NT2/D1 (cell line): ENCODE measurements around the gene NUF2.

Source experiments
- DNase-seq: peaks from one replicate; pipeline ENCODE4 v3.0.0-alpha.2; 2011; ENCODE audit warnings: low read depth, low spot score
- H3K27me3 ChIP-seq: 2 replicates; pipeline ENCODE4 v1.6.0; 2011; ENCODE audit warnings: mild to moderate bottlenecking; ENCODE audit not compliant: insufficient read length, insufficient read depth
- H3K36me3 ChIP-seq: 2 replicates; pipeline ENCODE4 v1.6.1; 2011; ENCODE audit warnings: mild to moderate bottlenecking, low read length, mixed read lengths; ENCODE audit not compliant: insufficient read depth, insufficient read length
- H3K4me1 ChIP-seq: 2 replicates; pipeline ENCODE4 v1.5.1; 2011; ENCODE audit not compliant: insufficient read depth, insufficient read length
- H3K4me3 ChIP-seq: 2 replicates; pipeline ENCODE4 v1.5.1; 2011; ENCODE audit warnings: low read depth; ENCODE audit not compliant: insufficient read length
- H3K9ac ChIP-seq: 2 replicates; pipeline ENCODE4 v1.6.0; 2011; ENCODE audit warnings: low read depth; ENCODE audit not compliant: insufficient read length
- H3K9me3 ChIP-seq: 2 replicates; pipeline ENCODE4 v1.5.1; 2011; ENCODE audit warnings: mild to moderate bottlenecking, low read length; ENCODE audit not compliant: insufficient read depth
- SUZ12 ChIP-seq: IDR thresholded peaks from 2 replicates; pipeline ENCODE4 v1.6.1; 2011; ENCODE audit not compliant: insufficient read length, insufficient read depth; ENCODE audit errors: extremely low read depth
- YY1 ChIP-seq: IDR thresholded peaks from 2 replicates; pipeline ENCODE4 v1.6.1; 2011; ENCODE audit not compliant: insufficient read length, insufficient read depth
- ZNF274 ChIP-seq: IDR thresholded peaks from 2 replicates; pipeline ENCODE4 v1.6.1; 2011; ENCODE audit warnings: mild to moderate bottlenecking, low read depth, low read length

NUF2 gene

DNA sequence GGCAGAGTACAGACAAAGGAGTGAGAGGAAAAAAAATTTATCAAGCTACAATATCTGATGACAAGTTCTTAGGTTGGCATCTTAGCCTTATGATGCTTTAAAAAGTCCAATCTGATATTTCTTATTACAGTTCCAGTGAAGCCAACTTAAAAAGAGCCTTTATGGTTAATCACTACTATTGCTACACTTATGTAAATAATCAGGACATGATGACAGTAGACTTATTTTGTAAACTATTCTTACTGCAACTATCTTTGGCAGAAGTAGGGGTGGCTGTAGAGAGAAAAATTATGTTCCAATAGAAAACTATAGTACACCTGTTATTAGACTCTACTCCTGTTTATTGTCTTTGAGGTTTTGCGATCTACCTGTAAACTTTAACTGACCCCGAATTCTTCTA lies 25.8 kb upstream of the NUF2 start:
- no peak for TF ChIP-seq YY1
- no peak for TF ChIP-seq ZNF274
- TF ChIP-seq SUZ12 = no peak

DNA sequence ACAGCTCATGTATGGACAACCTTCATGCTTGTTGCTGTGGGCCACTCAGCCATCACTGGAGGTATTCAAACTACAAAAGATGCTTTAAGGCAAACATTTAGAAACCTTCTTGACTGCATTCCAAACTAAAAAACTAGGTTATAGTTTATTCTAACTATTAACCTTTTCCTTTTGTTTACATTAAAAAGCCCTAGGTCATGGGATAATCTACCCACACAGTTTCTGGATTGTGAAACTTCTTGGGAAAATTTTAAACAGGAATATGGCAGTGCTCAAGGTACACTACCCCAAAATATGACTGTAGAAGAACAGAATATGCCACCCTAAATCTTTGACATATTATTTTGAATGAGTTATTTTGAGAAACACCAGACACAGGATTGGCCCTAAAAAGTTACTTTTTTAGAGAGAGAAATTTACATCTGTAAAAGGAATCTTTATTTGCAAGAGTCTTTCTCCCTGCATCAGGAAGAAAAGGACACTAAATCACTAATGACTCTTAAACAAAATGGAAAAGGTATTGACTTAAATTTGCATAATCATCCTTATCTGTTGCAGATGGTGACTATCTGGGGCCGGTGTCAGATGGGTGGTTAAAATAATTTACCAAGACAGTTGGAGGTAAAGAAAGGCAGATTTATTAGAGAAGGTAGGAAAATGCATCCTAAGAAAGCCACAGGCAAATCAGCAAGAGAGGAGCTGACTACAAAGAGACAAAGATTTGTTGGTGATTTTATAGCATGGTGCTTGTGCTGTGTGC lies 25.1 kb upstream of the NUF2 start:
- no peak overlapping the region for H3K9ac ChIP-seq
- peaks cover 8% of the 10 kb centered on the region; the same call in 1 of the 2 replicates for H3K9me3 ChIP-seq

More for the DNA sequence above, 25.8 kb upstream of the NUF2 start:
- no peak overlapping the region for H3K4me3 ChIP-seq
- no peaks in the 10 kb centered on the region for H3K4me1 ChIP-seq
- H3K9ac ChIP-seq = no peak overlapping the region
- peaks cover 16% of the 10 kb centered on the region for H3K36me3 ChIP-seq
- no peak for DNase-seq
- no peaks in the 10 kb centered on the region for H3K27me3 ChIP-seq
- H3K9me3 ChIP-seq = peaks cover 8% of the 10 kb centered on the region; the same call in 1 of the 2 replicates

DNA sequence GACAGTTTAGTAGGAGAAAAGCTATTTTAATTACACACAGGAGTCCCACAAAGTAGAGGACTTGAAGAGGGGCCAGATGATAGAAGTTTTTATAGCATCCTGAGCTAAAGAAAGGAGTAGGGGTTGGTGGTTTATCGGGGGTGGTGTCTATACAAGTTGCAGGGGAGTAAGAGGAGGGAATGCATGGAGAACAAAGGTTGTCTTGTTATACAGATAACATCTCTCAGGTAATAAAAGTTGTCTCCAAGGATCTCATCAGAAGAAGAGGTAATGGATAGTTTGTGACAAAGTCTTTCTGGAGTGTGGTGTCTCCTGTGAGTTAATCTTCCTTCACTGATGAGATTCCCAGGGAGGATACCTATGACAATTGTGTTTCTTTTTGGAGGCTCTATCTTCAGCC lies 23.4 kb upstream of the NUF2 start:
- H3K4me1 ChIP-seq = no peaks in the 10 kb centered on the region
- no peak overlapping the region for H3K4me3 ChIP-seq
- no peaks in the 10 kb centered on the region for H3K27me3 ChIP-seq
- DNase-seq = no peak
- peaks cover 8% of the 10 kb centered on the region; the same call in 1 of the 2 replicates for H3K9me3 ChIP-seq
- TF ChIP-seq ZNF274 = no peak
- no peak for TF ChIP-seq SUZ12
- no peak for TF ChIP-seq YY1
- H3K36me3 ChIP-seq = peaks cover 24% of the 10 kb centered on the region
- H3K9ac ChIP-seq = no peak overlapping the region

More for the DNA sequence above, 25.1 kb upstream of the NUF2 start:
- Histone ChIP-seq H3K4me3 (no peak overlapping the region), H3K27me3 (no peaks in the 10 kb centered on the region), H3K36me3 (peaks cover 22% of the 10 kb centered on the region), H3K4me1 (no peaks in the 10 kb centered on the region)
- no peak for TF ChIP-seq SUZ12
- no peak for TF ChIP-seq YY1
- no peak for TF ChIP-seq ZNF274
- no peak for DNase-seq

DNA sequence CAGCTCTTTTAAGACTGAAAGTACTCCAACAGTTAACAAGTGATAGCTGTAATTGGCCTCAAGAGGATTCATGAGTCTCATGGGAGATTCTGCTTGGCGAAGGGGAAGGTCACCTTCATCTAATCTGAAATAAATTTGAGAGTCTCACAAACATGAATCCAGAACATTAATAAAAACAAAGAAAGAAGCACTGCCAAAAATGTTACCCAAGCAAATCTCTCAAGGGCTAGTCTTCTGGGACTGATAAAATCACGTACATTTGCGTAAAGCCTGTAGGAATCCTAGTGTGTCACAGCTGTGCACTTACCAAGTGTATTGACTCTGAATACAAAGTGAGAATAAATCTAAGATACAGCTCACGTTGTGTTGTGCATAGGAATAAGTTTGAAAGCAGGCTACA lies 21.2 kb upstream of the NUF2 start:
- Histone ChIP-seq H3K36me3 (peaks cover 34% of the 10 kb centered on the region), H3K4me1 (no peaks in the 10 kb centered on the region), H3K9me3 (no peaks in the 10 kb centered on the region), H3K9ac (no peak overlapping the region), H3K27me3 (no peaks in the 10 kb centered on the region), H3K4me3 (no peak overlapping the region)
- no peak for DNase-seq
- TF ChIP-seq YY1 (no peak), SUZ12 (no peak), ZNF274 (no peak)

DNA sequence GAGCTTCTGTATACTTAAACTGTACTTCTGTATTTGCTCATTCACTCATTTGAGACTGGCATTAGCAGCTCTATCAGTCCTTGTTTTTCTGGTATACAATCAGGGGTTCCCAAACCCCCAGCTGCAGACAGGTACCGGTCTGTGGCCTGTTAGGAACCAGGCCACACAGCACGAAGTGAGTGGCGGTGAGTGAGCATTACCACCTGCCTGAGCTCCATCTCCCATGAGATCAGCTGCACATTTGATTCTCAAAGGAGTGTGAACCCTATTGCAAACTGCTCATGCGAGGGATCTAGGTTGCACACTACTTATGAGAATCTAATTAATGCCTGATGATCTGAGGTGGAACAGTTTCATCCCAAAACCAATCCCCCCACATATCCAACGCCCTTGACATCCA lies 18.2 kb upstream of the NUF2 start:
- no peak for DNase-seq
- Histone ChIP-seq H3K4me3 (no peak overlapping the region), H3K9ac (no peak overlapping the region), H3K36me3 (peaks cover 34% of the 10 kb centered on the region), H3K9me3 (no peaks in the 10 kb centered on the region), H3K27me3 (no peaks in the 10 kb centered on the region), H3K4me1 (no peaks in the 10 kb centered on the region)
- no peak for TF ChIP-seq ZNF274
- no peak for TF ChIP-seq YY1
- TF ChIP-seq SUZ12 = no peak

DNA sequence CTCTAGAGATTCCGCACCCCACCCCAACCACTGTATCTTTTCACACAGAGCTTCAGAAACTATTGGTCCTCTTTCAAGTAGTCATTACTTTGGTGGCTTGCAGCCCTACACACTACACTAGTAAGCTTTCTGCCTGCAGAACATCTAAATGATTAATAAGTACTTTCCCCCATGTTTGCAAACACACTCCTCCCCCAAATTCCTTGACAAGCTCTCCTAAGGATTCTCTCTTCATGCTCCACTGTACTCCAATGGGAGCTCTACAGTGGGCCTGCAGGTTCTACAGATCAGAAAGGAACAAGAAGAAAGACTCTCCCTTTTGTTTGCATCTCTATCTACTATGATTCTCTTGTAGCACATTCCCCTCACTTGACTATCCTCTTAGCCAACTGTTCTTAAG lies 16.3 kb upstream of the NUF2 start:
- no peak overlapping the region for H3K4me3 ChIP-seq
- DNase-seq = no peak
- peaks cover 28% of the 10 kb centered on the region for H3K36me3 ChIP-seq
- TF ChIP-seq SUZ12 = no peak
- TF ChIP-seq YY1 = no peak
- no peak for TF ChIP-seq ZNF274
- H3K4me1 ChIP-seq = no peaks in the 10 kb centered on the region
- no peaks in the 10 kb centered on the region for H3K27me3 ChIP-seq
- no peaks in the 10 kb centered on the region for H3K9me3 ChIP-seq
- H3K9ac ChIP-seq = no peak overlapping the region

DNA sequence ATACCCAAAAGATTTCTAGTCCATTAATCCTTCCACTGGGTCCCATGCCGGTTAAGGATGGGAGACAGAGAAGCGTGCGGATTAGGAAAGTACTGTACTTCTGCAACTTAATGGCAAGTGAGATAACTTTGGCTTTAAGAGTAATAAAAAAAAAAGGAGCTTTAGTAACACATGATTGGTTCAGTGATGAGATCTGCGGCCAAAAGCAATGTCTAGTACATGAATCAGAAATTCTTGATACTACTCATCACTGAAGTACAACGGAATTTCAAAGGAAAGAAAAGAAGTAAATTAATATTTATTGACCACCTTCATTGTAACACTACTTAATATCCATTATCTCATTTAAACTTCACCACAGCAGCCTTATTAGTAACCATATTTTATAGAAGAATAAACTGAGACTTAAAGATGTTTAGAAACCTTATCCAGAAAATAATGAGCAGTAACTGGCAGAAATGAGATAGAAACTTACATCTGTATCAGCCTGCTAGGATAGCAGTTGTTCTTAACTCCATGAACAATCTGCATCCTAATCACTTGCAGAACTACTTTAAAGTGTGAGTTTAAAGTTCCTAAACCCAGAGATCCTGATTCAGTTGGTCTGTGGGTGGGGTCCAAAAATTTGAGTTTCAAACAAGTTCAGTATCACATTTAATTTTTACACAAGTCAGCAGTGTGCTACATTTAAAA lies 14.1 kb upstream of the NUF2 start:
- peaks cover 26% of the 10 kb centered on the region for H3K36me3 ChIP-seq
- H3K9ac ChIP-seq = no peak overlapping the region
- DNase-seq = no peak
- no peak overlapping the region for H3K4me3 ChIP-seq
- no peaks in the 10 kb centered on the region for H3K4me1 ChIP-seq
- H3K27me3 ChIP-seq = no peaks in the 10 kb centered on the region
- no peaks in the 10 kb centered on the region for H3K9me3 ChIP-seq
- no peak for TF ChIP-seq SUZ12
- TF ChIP-seq ZNF274 = no peak
- no peak for TF ChIP-seq YY1
